Osteoblast (primary cell): ENCODE results near the gene COG5. TPM values are rescaled to one million over a fixed set of nuclear protein-coding genes. Genes with fewer than 3 reads are reported as not detected.

Source experiments
- DNase-seq: peaks from one replicate; pipeline ENCODE4 v3.0.0; 2011; ENCODE audit warnings: low spot score, mixed read lengths; ENCODE audit not compliant: insufficient read length; ENCODE audit errors: missing footprints
- H2AFZ ChIP-seq: 2 replicates; pipeline ENCODE4 v1.6.0; 2011; ENCODE audit warnings: mild to moderate bottlenecking, low read length
- H3K27ac ChIP-seq: 2 replicates; pipeline ENCODE4 v1.5.1; 2011; ENCODE audit warnings: mild to moderate bottlenecking, low read depth, low read length, moderate library complexity
- H3K27me3 ChIP-seq: 2 replicates; pipeline ENCODE4 v1.6.0; 2012; ENCODE audit warnings: mild to moderate bottlenecking, control low read depth, inconsistent platforms, low read length, moderate library complexity; ENCODE audit not compliant: insufficient read depth
- H3K36me3 ChIP-seq: 2 replicates; pipeline ENCODE4 v1.5.1; 2011; ENCODE audit warnings: mild to moderate bottlenecking, low read length, control low read depth, moderate library complexity; ENCODE audit not compliant: insufficient read depth
- H3K4me1 ChIP-seq: 2 replicates; pipeline ENCODE4 v1.5.1; 2011; ENCODE audit warnings: mild to moderate bottlenecking, low read length, control low read depth, moderate library complexity; ENCODE audit not compliant: insufficient read depth
- H3K4me2 ChIP-seq: 2 replicates; pipeline ENCODE4 v1.6.0; 2011; ENCODE audit warnings: mild to moderate bottlenecking, low read length; ENCODE audit not compliant: insufficient read depth
- H3K4me3 ChIP-seq: fragments of 200-600 bp; sonication (generic); 3 replicates; pipeline ENCODE4 v1.5.1; 2012; ENCODE audit warnings: mild to moderate bottlenecking, low read length, inconsistent platforms; ENCODE audit not compliant: insufficient read depth
- H3K79me2 ChIP-seq: 2 replicates; pipeline ENCODE4 v1.6.0; 2012; ENCODE audit warnings: mild to moderate bottlenecking, low read length, control low read depth, inconsistent platforms; ENCODE audit not compliant: insufficient read depth
- H3K9me3 ChIP-seq: 2 replicates; pipeline ENCODE4 v1.5.1; 2011; ENCODE audit warnings: low read depth, low read length, control low read depth
- H4K20me1 ChIP-seq: 2 replicates; pipeline ENCODE4 v1.6.0; 2012; ENCODE audit warnings: mild to moderate bottlenecking, low read length, control low read depth; ENCODE audit not compliant: insufficient read depth
- total RNA-seq: library from RNA; depleted of rRNA; stranded (reverse); fragments of >200 nt; gene quantifications from 2 replicates; pipeline ENCODE4 v1.2.3, GENCODE V29; 2012
- TF ChIP-seq, protein P1 (sequence below): IDR thresholded peaks from 2 replicates; pipeline ENCODE4 v1.5.1; 2011; ENCODE audit warnings: mild to moderate bottlenecking, low read depth, low read length, moderate library complexity; ENCODE audit errors: extremely low read depth

The COG5 gene
- total RNA-seq, 1 donor, result 29.7 TPM

DNA sequence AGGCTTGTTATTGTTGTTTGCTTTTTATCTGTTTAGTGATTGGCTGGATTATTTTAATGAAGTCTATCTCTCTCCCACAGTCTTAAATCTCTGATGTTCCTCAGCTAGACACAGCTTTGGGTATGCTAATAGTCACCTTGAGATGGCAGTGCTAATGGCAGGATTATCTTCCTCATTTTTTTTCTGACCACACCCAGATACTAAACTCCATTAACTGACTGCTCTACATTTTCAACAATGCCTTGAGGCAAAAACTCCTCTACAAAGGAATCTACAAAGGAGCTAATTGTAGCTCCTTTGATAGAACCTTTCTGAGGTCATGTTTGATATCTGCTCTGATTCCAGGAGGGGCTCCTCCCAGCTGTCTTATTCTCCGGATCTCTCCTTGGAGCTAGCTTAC is 272.3 kb downstream of the COG5 start:
- H3K27ac ChIP-seq, result no peak overlapping the region
- no peak overlapping the region for H2AFZ ChIP-seq
- TF ChIP-seq, protein P1, sequence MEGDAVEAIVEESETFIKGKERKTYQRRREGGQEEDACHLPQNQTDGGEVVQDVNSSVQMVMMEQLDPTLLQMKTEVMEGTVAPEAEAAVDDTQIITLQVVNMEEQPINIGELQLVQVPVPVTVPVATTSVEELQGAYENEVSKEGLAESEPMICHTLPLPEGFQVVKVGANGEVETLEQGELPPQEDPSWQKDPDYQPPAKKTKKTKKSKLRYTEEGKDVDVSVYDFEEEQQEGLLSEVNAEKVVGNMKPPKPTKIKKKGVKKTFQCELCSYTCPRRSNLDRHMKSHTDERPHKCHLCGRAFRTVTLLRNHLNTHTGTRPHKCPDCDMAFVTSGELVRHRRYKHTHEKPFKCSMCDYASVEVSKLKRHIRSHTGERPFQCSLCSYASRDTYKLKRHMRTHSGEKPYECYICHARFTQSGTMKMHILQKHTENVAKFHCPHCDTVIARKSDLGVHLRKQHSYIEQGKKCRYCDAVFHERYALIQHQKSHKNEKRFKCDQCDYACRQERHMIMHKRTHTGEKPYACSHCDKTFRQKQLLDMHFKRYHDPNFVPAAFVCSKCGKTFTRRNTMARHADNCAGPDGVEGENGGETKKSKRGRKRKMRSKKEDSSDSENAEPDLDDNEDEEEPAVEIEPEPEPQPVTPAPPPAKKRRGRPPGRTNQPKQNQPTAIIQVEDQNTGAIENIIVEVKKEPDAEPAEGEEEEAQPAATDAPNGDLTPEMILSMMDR, result no peak
- no peaks in the 10 kb centered on the region for H3K9me3 ChIP-seq
- no peak overlapping the region for H3K4me3 ChIP-seq
- no peaks in the 10 kb centered on the region for H4K20me1 ChIP-seq
- no peak for DNase-seq
- no peaks in the 10 kb centered on the region for H3K79me2 ChIP-seq
- H3K36me3 ChIP-seq, result no peaks in the 10 kb centered on the region
- H3K4me2 ChIP-seq, result no peak overlapping the region
- no peaks in the 10 kb centered on the region for H3K4me1 ChIP-seq
- no peaks in the 10 kb centered on the region for H3K27me3 ChIP-seq

GRCh38 chr7:107286751-107287621 is 276.7 kb downstream of the COG5 start:
- no peaks in the 10 kb centered on the region for H3K27me3 ChIP-seq
- DNase-seq, result no peak
- H3K4me2 ChIP-seq, result no peak overlapping the region
- no peak overlapping the region for H2AFZ ChIP-seq
- no peaks in the 10 kb centered on the region for H3K79me2 ChIP-seq
- TF ChIP-seq, protein P1, result no peak
- no peak overlapping the region for H3K4me3 ChIP-seq
- H4K20me1 ChIP-seq, result no peaks in the 10 kb centered on the region
- H3K4me1 ChIP-seq, result no peaks in the 10 kb centered on the region
- no peaks in the 10 kb centered on the region for H3K36me3 ChIP-seq
- H3K27ac ChIP-seq, result no peak overlapping the region
- no peaks in the 10 kb centered on the region for H3K9me3 ChIP-seq

GRCh38 chr7:107284911-107285479 is 278.7 kb downstream of the COG5 start:
- H3K9me3 ChIP-seq, result no peaks in the 10 kb centered on the region
- no peak overlapping the region for H3K27ac ChIP-seq
- no peak overlapping the region for H3K4me2 ChIP-seq
- H3K27me3 ChIP-seq, result no peaks in the 10 kb centered on the region
- TF ChIP-seq, protein P1, result no peak
- H3K4me3 ChIP-seq, result no peak overlapping the region
- no peaks in the 10 kb centered on the region for H3K79me2 ChIP-seq
- H4K20me1 ChIP-seq, result no peaks in the 10 kb centered on the region
- H2AFZ ChIP-seq, result no peak overlapping the region
- no peak for DNase-seq
- H3K4me1 ChIP-seq, result no peaks in the 10 kb centered on the region
- H3K36me3 ChIP-seq, result no peaks in the 10 kb centered on the region

- Histone ChIP-seq H3K4me3 (no peak overlapping the region), H3K9me3 (no peaks in the 10 kb centered on the region), H3K4me1 (no peaks in the 10 kb centered on the region), H3K79me2 (no peaks in the 10 kb centered on the region), H3K27me3 (no peaks in the 10 kb centered on the region), H3K4me2 (no peak overlapping the region), H4K20me1 (no peaks in the 10 kb centered on the region), H2AFZ (no peak overlapping the region), H3K36me3 (no peaks in the 10 kb centered on the region), H3K27ac (no peak overlapping the region)
- DNase-seq, result no peak
- TF ChIP-seq, protein P1, result no peak
Observed at GRCh38 chr7:107277331-107277730, 286.4 kb downstream of the COG5 start.
